BE2C (cell line): ENCODE results near the gene RNF17.
"Not testable (repeated sequence)": the region's sequence is repeated elsewhere in the genome, so short reads cannot be mapped to it uniquely, and the experiment has no call there.

Source experiments
- DNase-seq: peaks from one replicate; pipeline ENCODE4 v3.0.0-alpha.2; 2020
- H3K27me3 ChIP-seq: fragments of 250-450 bp; sonication (Bioruptor Pico); 2 replicates; pipeline ENCODE4 v1.5.1; 2020; ENCODE audit warnings: mild to moderate bottlenecking
- H3K36me3 ChIP-seq: fragments of 250-450 bp; sonication (Bioruptor Pico); 2 replicates; pipeline ENCODE4 v1.5.1; 2020; ENCODE audit warnings: mild to moderate bottlenecking
- H3K4me1 ChIP-seq: fragments of 250-450 bp; sonication (Bioruptor Pico); 2 replicates; pipeline ENCODE4 v1.5.1; 2020
- H3K4me3 ChIP-seq: 2 replicates; pipeline ENCODE4 v1.5.1; 2011; ENCODE audit warnings: low read depth, low read length
- H3K9me3 ChIP-seq: fragments of 250-450 bp; sonication (Bioruptor Pico); 2 replicates; pipeline ENCODE4 v1.5.1; 2020
- CTCF ChIP-seq: IDR thresholded peaks from 2 replicates; pipeline ENCODE4 v1.5.1; 2012; ENCODE audit warnings: mild to moderate bottlenecking, low read depth, low read length

The RNF17 gene

GRCh38 chr13:24719139-24719538 lies 44.8 kb upstream of the RNF17 start:
- no peak for TF ChIP-seq CTCF
- Histone ChIP-seq H3K9me3 (no peaks in the 10 kb centered on the region), H3K4me1 (no peaks in the 10 kb centered on the region), H3K27me3 (no peaks in the 10 kb centered on the region; the same call in none of the 2 replicates), H3K36me3 (no peaks in the 10 kb centered on the region), H3K4me3 (no peak overlapping the region)
- no peak for DNase-seq

- no peaks in the 10 kb centered on the region for H3K9me3 ChIP-seq
- no peaks in the 10 kb centered on the region for H3K4me1 ChIP-seq
- DNase-seq: no peak
- no peaks in the 10 kb centered on the region for H3K36me3 ChIP-seq
- TF ChIP-seq CTCF: no peak
- no peaks in the 10 kb centered on the region; the same call in 1 of the 2 replicates for H3K27me3 ChIP-seq
- no peak overlapping the region for H3K4me3 ChIP-seq
Observed at GRCh38 chr13:24723206-24723605, 40.8 kb upstream of the RNF17 start.

- Histone ChIP-seq H3K4me1 (no peaks in the 10 kb centered on the region), H3K27me3 (no peaks in the 10 kb centered on the region; the same call in 1 of the 2 replicates), H3K9me3 (no peaks in the 10 kb centered on the region), H3K36me3 (no peaks in the 10 kb centered on the region), H3K4me3 (no peak overlapping the region)
- no peak for TF ChIP-seq CTCF
- no peak for DNase-seq
Observed at GRCh38 chr13:24724714-24725113, 39.3 kb upstream of the RNF17 start.

- no peak overlapping the region for H3K4me3 ChIP-seq
- H3K4me1 ChIP-seq: no peaks in the 10 kb centered on the region
- H3K27me3 ChIP-seq: no peaks in the 10 kb centered on the region; the same call in 1 of the 2 replicates
- no peak for TF ChIP-seq CTCF
- H3K9me3 ChIP-seq: no peaks in the 10 kb centered on the region
- no peaks in the 10 kb centered on the region for H3K36me3 ChIP-seq
- DNase-seq: no peak
Observed at GRCh38 chr13:24725379-24725778, 38.6 kb upstream of the RNF17 start.

GRCh38 chr13:24727731-24728601 lies 36.0 kb upstream of the RNF17 start:
- no peaks in the 10 kb centered on the region for H3K36me3 ChIP-seq
- H3K4me3 ChIP-seq: no peak overlapping the region
- TF ChIP-seq CTCF: peak; percentile 77
- H3K9me3 ChIP-seq: no peaks in the 10 kb centered on the region
- DNase-seq: peak; percentile 71
- no peaks in the 10 kb centered on the region for H3K4me1 ChIP-seq
- H3K27me3 ChIP-seq: no peaks in the 10 kb centered on the region

- not testable (repeated sequence) for H3K9me3 ChIP-seq, H3K4me1 ChIP-seq, DNase-seq, H3K36me3 ChIP-seq, H3K27me3 ChIP-seq, H3K4me3 ChIP-seq
Observed at GRCh38 chr13:24730873-24731567, 32.9 kb upstream of the RNF17 start.
